Vagina (tissue), 2 donors: ENCODE measurements around the gene TMEM8B.

Experiments used
- CTCF ChIP-seq, 3 experiments: fragments of 450-650 bp in 2 of 3; fragments of 200-600 bp in 1 of 3; sonication (generic) in 1 of 3; IDR thresholded peaks; one replicate each; pipeline ENCODE4 v1.5.1; 2017 to 2019; ENCODE audit warnings: antibody characterized with exemption in 3 of 3, mild to moderate bottlenecking in 2 of 3, moderate library complexity in 2 of 3
- POLR2A ChIP-seq, 2 donors: fragments of 450-650 bp; IDR thresholded peaks; one replicate each; pipeline ENCODE4 v1.6.1; 2017; ENCODE audit warnings: antibody characterized with exemption in 2 of 2, mild to moderate bottlenecking in 2 of 2, moderate library complexity in 2 of 2
- POLR2AphosphoS5 ChIP-seq, 2 donors: sonication (generic); formaldehyde crosslinking; IDR thresholded peaks; one replicate each; pipeline ENCODE4 v1.9.0; 2017; ENCODE audit warnings: antibody characterized with exemption in 2 of 2, mild to moderate bottlenecking in 2 of 2, low read depth in 1 of 2; ENCODE audit not compliant: insufficient read depth in 1 of 2

GRCh38 chr9:35811381-35812024 is 17.5 kb upstream of the TMEM8B start:
- no peak for TF ChIP-seq POLR2A (IDR thresholded peaks at IDR 0.05)
- no peak for TF ChIP-seq CTCF (IDR thresholded peaks at IDR 0.05)
- TF ChIP-seq POLR2AphosphoS5 (IDR thresholded peaks at IDR 0.05; ENCODE audit: insufficient read depth in 1 of 2, low read depth in 1 of 2), result no peak
